GM18909 (cell line): ENCODE measurements around the gene LRRC71.

Source experiments
- ATAC-seq: cut with Tn5 transposase; IDR thresholded peaks from one replicate; pipeline ENCODE4 v1.9.1; 2021; ENCODE audit warnings: mild to moderate bottlenecking; ENCODE audit not compliant: unreplicated experiment, poor library complexity

The LRRC71 gene

GRCh38 chr1:156903328-156904091 is 16.9 kb upstream of the LRRC71 start:
- ATAC-seq: no peak

- no peak for ATAC-seq
Observed at GRCh38 chr1:156904187-156904959, 16.1 kb upstream of the LRRC71 start.

GRCh38 chr1:156905176-156905575 is 15.3 kb upstream of the LRRC71 start:
- ATAC-seq: no peak

- no peak for ATAC-seq
Observed at GRCh38 chr1:156905651-156906050, 14.8 kb upstream of the LRRC71 start.

- no peak for ATAC-seq
Observed at GRCh38 chr1:156906206-156906906, 14.1 kb upstream of the LRRC71 start.

- no peak for ATAC-seq
Observed at GRCh38 chr1:156908541-156908940, 11.9 kb upstream of the LRRC71 start.

- ATAC-seq: no peak
Observed at GRCh38 chr1:156908955-156909354, 11.5 kb upstream of the LRRC71 start.

- ATAC-seq: no peak
Observed at GRCh38 chr1:156909671-156910070, 10.8 kb upstream of the LRRC71 start.

- no peak for ATAC-seq
Observed at GRCh38 chr1:156910309-156910782, 10.1 kb upstream of the LRRC71 start.

GRCh38 chr1:156911577-156912298 is 8.7 kb upstream of the LRRC71 start:
- no peak for ATAC-seq

GRCh38 chr1:156912310-156912709 is 8.1 kb upstream of the LRRC71 start:
- ATAC-seq: no peak

GRCh38 chr1:156912861-156913808 is 7.3 kb upstream of the LRRC71 start:
- ATAC-seq: no peak

- no peak for ATAC-seq
Observed at GRCh38 chr1:156913809-156914387, 6.5 kb upstream of the LRRC71 start.

GRCh38 chr1:156914440-156914856 is 6.0 kb upstream of the LRRC71 start:
- ATAC-seq: no peak

GRCh38 chr1:156921053-156921529 is 659 bp downstream of the LRRC71 start:
- ATAC-seq: no peak

- no peak for ATAC-seq
Observed at GRCh38 chr1:156922986-156923669, 2.7 kb downstream of the LRRC71 start.

GRCh38 chr1:156923670-156924477 is 3.4 kb downstream of the LRRC71 start:
- ATAC-seq: no peak
